ENCODE measurements around the gene CCDC27. TPM values are rescaled to one million over a fixed set of nuclear protein-coding genes. Genes with fewer than 3 reads are reported as not detected.
"Not testable (repeated sequence)": the region's sequence is repeated elsewhere in the genome, so short reads cannot be mapped to it uniquely, and the experiment has no call there.

The CCDC27 gene
- total RNA-seq, 1 donor from 2014 or later: not detected

- no peaks in the 10 kb centered on the region for H3K36me3 Mint-ChIP-seq (ENCODE audit: low read depth)
- H3K27me3 Mint-ChIP-seq: peaks cover 16% of the 10 kb centered on the region
- no peak overlapping the region for H3K27ac Mint-ChIP-seq
- no peak for DNase-seq
- H3K9me3 Mint-ChIP-seq: no peaks in the 10 kb centered on the region
- H3K4me3 Mint-ChIP-seq: no peak overlapping the region
- intact Hi-C loops (cut with micrococcal nuclease): no loop called here
- H3K4me1 Mint-ChIP-seq: peaks cover 6% of the 10 kb centered on the region
Measured at GRCh38 chr1:3803905-3804626, 51.8 kb downstream of the CCDC27 start.

- peaks cover 16% of the 10 kb centered on the region for H3K27me3 Mint-ChIP-seq
- H3K27ac Mint-ChIP-seq; H3K4me3 Mint-ChIP-seq; H3K4me1 Mint-ChIP-seq; H3K9me3 Mint-ChIP-seq; H3K36me3 Mint-ChIP-seq (ENCODE audit: low read depth); intact Hi-C loops (cut with micrococcal nuclease); DNase-seq: not testable (repeated sequence)
Measured at GRCh38 chr1:3804627-3804944, 52.3 kb downstream of the CCDC27 start.

- Mint-ChIP-seq H3K9me3 (no peaks in the 10 kb centered on the region), H3K4me3 (no peak overlapping the region), H3K27ac (no peak overlapping the region), H3K36me3 (ENCODE audit: low read depth) (no peaks in the 10 kb centered on the region), H3K4me1 (peaks cover 6% of the 10 kb centered on the region), H3K27me3 (peaks cover 13% of the 10 kb centered on the region)
- intact Hi-C loops (cut with micrococcal nuclease): no loop called here
- no peak for DNase-seq
Measured at GRCh38 chr1:3805038-3805437, 52.8 kb downstream of the CCDC27 start.

- H3K4me1 Mint-ChIP-seq: no peaks in the 10 kb centered on the region
- no peak for DNase-seq
- no peaks in the 10 kb centered on the region for H3K9me3 Mint-ChIP-seq
- H3K27me3 Mint-ChIP-seq: peaks cover 2% of the 10 kb centered on the region
- H3K4me3 Mint-ChIP-seq: no peak overlapping the region
- intact Hi-C loops (cut with micrococcal nuclease): no loop called here
- no peak overlapping the region for H3K27ac Mint-ChIP-seq
- no peaks in the 10 kb centered on the region for H3K36me3 Mint-ChIP-seq (ENCODE audit: low read depth)
Measured at GRCh38 chr1:3807769-3808168, 55.5 kb downstream of the CCDC27 start.

- H3K9me3 Mint-ChIP-seq: no peaks in the 10 kb centered on the region
- H3K27me3 Mint-ChIP-seq: no peaks in the 10 kb centered on the region
- no peaks in the 10 kb centered on the region for H3K4me1 Mint-ChIP-seq
- H3K4me3 Mint-ChIP-seq: no peak overlapping the region
- intact Hi-C loops (cut with micrococcal nuclease): no loop called here
- DNase-seq: no peak
- H3K36me3 Mint-ChIP-seq (ENCODE audit: low read depth): no peaks in the 10 kb centered on the region
- H3K27ac Mint-ChIP-seq: no peak overlapping the region
Measured at GRCh38 chr1:3809680-3810079, 57.4 kb downstream of the CCDC27 start.

- H3K27me3 Mint-ChIP-seq; DNase-seq; H3K4me3 Mint-ChIP-seq; intact Hi-C loops (cut with micrococcal nuclease); H3K27ac Mint-ChIP-seq; H3K9me3 Mint-ChIP-seq; H3K36me3 Mint-ChIP-seq (ENCODE audit: low read depth); H3K4me1 Mint-ChIP-seq: not testable (repeated sequence)
Measured at GRCh38 chr1:3810149-3810761, 58.0 kb downstream of the CCDC27 start.

GRCh38 chr1:3811595-3811911, 59.3 kb downstream of the CCDC27 start:
- Mint-ChIP-seq H3K27ac (no peak overlapping the region), H3K36me3 (ENCODE audit: low read depth) (no peaks in the 10 kb centered on the region), H3K4me1 (no peaks in the 10 kb centered on the region), H3K9me3 (no peaks in the 10 kb centered on the region), H3K27me3 (no peaks in the 10 kb centered on the region), H3K4me3 (no peak overlapping the region)
- intact Hi-C loops (cut with micrococcal nuclease): no loop called here
- DNase-seq: no peak

- Mint-ChIP-seq H3K4me1 (no peaks in the 10 kb centered on the region), H3K27ac (no peak overlapping the region), H3K36me3 (ENCODE audit: low read depth) (no peaks in the 10 kb centered on the region), H3K4me3 (no peak overlapping the region), H3K9me3 (no peaks in the 10 kb centered on the region), H3K27me3 (no peaks in the 10 kb centered on the region)
- DNase-seq: no peak
- intact Hi-C loops (cut with micrococcal nuclease): no loop called here
Measured at GRCh38 chr1:3814065-3814464, 61.8 kb downstream of the CCDC27 start.

- DNase-seq: no peak
- Mint-ChIP-seq H3K27me3 (no peaks in the 10 kb centered on the region), H3K9me3 (no peaks in the 10 kb centered on the region), H3K27ac (no peak overlapping the region), H3K36me3 (ENCODE audit: low read depth) (peaks cover 4% of the 10 kb centered on the region), H3K4me3 (no peak overlapping the region), H3K4me1 (no peaks in the 10 kb centered on the region)
- intact Hi-C loops (cut with micrococcal nuclease): no loop called here
Measured at GRCh38 chr1:3814771-3815561, 62.7 kb downstream of the CCDC27 start.

GRCh38 chr1:3816331-3817137, 64.3 kb downstream of the CCDC27 start:
- H3K4me3 Mint-ChIP-seq: no peak overlapping the region
- H3K27ac Mint-ChIP-seq: no peak overlapping the region
- H3K36me3 Mint-ChIP-seq (ENCODE audit: low read depth): peaks cover 12% of the 10 kb centered on the region
- no peaks in the 10 kb centered on the region for H3K4me1 Mint-ChIP-seq
- intact Hi-C loops (cut with micrococcal nuclease): no loop called here
- H3K27me3 Mint-ChIP-seq: no peaks in the 10 kb centered on the region
- H3K9me3 Mint-ChIP-seq: no peaks in the 10 kb centered on the region
- DNase-seq: no peak

GRCh38 chr1:3817138-3817740, 65.0 kb downstream of the CCDC27 start:
- no peak for DNase-seq
- Mint-ChIP-seq H3K4me1 (no peaks in the 10 kb centered on the region), H3K27me3 (no peaks in the 10 kb centered on the region), H3K9me3 (no peaks in the 10 kb centered on the region), H3K4me3 (no peak overlapping the region), H3K27ac (no peak overlapping the region), H3K36me3 (ENCODE audit: low read depth) (peaks cover 15% of the 10 kb centered on the region)
- intact Hi-C loops (cut with micrococcal nuclease): no loop called here

GRCh38 chr1:3817821-3818597, 65.8 kb downstream of the CCDC27 start:
- Mint-ChIP-seq H3K9me3 (no peaks in the 10 kb centered on the region), H3K36me3 (ENCODE audit: low read depth) (peaks cover 15% of the 10 kb centered on the region), H3K4me3 (no peak overlapping the region), H3K27ac (no peak overlapping the region), H3K27me3 (no peaks in the 10 kb centered on the region), H3K4me1 (no peaks in the 10 kb centered on the region)
- intact Hi-C loops (cut with micrococcal nuclease): no loop called here
- DNase-seq: no peak

- peaks cover 19% of the 10 kb centered on the region for H3K36me3 Mint-ChIP-seq (ENCODE audit: low read depth)
- no peak for DNase-seq
- no peaks in the 10 kb centered on the region for H3K27me3 Mint-ChIP-seq
- H3K4me1 Mint-ChIP-seq: no peaks in the 10 kb centered on the region
- H3K27ac Mint-ChIP-seq: no peak overlapping the region
- H3K4me3 Mint-ChIP-seq: no peak overlapping the region
- no peaks in the 10 kb centered on the region for H3K9me3 Mint-ChIP-seq
- intact Hi-C loops (cut with micrococcal nuclease): no loop called here
Measured at GRCh38 chr1:3819771-3820200, 67.5 kb downstream of the CCDC27 start.
